Islet precursor cell (in vitro differentiated cells): ENCODE data around the gene ADAM23.
"Not testable (repeated sequence)": the region's sequence is repeated elsewhere in the genome, so short reads cannot be mapped to it uniquely, and the experiment has no call there.

ENCODE experiments used
- DNase-seq: peaks from one replicate; pipeline ENCODE4 v3.0.0-alpha.2; 2018

Gene ADAM23, protein sequence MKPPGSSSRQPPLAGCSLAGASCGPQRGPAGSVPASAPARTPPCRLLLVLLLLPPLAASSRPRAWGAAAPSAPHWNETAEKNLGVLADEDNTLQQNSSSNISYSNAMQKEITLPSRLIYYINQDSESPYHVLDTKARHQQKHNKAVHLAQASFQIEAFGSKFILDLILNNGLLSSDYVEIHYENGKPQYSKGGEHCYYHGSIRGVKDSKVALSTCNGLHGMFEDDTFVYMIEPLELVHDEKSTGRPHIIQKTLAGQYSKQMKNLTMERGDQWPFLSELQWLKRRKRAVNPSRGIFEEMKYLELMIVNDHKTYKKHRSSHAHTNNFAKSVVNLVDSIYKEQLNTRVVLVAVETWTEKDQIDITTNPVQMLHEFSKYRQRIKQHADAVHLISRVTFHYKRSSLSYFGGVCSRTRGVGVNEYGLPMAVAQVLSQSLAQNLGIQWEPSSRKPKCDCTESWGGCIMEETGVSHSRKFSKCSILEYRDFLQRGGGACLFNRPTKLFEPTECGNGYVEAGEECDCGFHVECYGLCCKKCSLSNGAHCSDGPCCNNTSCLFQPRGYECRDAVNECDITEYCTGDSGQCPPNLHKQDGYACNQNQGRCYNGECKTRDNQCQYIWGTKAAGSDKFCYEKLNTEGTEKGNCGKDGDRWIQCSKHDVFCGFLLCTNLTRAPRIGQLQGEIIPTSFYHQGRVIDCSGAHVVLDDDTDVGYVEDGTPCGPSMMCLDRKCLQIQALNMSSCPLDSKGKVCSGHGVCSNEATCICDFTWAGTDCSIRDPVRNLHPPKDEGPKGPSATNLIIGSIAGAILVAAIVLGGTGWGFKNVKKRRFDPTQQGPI

DNA sequence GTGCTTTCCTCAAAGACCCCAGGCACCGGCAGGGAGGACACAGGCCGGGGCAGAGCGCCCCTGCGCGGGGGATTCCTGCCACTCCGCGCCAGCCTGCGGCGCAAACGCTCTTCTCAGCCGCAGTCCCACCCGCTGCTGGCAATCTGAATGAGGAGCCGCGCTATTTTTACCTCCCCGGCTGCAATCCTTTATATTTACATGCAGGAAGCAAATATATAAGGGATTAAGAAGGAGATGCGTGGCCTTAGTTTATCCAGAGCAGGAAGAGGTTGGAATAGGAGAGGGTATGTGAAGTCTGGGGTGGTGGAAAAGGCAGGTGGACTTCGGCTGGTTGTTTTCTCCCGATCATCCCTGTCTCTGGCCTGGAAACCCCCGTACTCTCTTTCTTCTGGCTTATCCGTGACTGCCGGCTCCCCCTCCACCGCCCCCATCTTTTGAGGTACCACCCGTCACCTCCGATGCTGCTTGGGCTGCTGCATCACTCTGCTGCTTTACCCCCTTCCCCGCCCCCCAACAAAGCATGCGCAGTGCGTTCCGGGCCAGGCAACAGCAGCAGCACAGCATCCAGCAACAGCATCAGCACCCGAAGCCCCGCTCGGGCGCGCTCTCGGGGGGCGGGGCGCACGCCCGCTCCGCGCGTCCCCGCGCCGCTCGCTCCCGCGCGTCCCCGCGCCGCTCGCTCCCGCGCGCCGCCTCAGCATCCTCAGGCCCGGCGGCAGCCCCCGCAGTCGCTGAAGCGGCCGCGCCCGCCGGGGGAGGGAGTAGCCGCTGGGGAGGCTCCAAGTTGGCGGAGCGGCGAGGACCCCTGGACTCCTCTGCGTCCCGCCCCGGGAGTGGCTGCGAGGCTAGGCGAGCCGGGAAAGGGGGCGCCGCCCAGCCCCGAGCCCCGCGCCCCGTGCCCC is at the start of gene ADAM23:
ADAM23 (plus strand) TSS at position 700 of the 902 bp plus-strand sequence. CDS start 335 bp downstream, outside the sequence.
- peak; percentile 80 for DNase-seq

DNA sequence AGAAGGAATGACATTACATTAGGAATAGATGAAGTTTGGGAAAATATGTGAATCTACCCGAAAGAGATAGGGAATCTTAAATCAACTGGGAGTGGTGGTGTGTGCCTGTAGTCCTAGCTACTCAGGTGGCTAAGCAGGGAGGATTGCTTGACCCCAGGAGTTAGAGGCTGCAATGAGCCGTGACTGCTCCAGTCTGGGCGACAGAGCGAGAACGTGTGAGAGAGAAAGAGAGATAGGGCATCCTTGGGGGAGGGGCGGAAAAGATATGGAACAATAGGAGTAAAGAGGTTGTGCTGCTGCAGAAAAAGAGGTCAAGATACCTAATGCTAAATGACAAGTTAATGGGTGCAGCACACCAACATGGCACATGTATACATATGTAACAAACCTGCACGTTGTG is 47.1 kb upstream of the ADAM23 start:
- no peak for DNase-seq

DNA sequence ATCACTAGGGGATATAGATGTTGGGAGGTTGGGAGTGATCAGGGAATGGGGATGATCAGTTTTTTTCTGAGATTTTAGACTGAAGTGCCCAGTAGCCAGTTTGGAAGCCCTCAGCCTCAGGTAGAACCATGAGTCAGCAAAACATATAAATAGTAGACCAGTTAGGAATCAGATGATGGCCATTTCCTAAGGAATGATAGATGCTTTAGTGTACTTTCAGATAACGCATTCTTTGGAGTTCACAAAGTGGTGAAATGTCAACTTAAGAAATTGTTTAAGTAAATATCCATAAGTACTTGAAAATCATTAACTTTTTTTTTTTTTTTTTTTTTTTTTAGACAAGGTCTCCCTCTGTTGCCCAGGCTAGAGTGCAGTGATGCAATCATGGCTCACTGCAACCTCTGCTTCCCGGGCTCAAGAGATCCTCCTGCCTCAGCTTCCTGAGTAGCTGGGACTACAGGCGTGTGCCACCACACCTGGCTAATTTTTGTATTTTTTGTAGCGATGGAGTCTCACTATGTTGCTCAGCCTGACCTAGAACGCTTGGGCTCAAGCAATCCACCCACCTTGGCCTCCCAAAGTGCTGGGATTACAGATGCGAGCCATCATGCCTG is 40.3 kb upstream of the ADAM23 start:
- DNase-seq: not testable (repeated sequence)

DNA sequence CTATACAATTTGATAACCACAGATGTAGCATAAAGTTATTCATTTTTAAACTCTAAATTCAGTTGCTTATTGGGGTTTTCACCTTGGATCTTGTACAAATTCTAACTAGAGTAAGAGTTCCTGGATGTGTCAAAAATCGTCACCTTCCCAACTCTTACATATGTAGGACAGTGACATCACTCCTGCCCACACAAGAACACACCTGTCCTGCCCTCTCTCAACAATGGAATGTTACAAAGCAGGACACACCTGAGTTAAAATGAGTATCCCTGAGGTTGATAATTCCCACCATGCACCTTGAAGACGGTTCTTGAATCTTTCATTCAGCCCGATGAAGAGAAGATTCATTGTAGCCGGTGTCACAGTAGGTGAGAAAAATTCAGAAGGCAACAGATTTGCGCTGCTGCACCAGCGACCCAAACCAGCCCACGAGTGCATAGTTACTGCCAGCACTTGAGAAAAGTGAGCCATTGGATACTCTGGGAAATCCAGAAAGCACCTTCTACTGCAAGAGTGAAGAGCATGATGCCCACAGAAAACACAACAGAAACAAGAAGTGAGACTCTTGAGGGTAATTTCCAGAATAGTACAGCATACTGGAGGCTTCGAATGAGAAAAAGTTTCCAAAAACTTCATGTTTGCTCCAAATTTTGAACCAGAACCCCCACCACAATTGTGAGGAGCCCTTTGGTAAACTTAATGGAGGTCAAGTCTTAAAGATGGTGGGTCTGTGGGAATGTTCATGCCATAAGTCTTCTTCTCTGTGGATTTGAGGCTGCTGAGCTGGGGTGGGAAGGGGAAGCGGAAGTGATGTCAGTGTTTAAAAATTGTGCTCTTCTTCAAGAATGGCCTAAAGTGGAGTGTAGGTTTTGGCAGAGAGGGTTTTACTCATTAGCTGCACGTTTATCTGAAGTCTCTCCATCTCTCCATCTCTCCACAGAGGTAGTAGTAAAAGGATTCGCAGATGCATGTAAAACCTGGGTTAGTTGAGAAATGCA is 34.7 kb upstream of the ADAM23 start:
- DNase-seq: no peak

DNA sequence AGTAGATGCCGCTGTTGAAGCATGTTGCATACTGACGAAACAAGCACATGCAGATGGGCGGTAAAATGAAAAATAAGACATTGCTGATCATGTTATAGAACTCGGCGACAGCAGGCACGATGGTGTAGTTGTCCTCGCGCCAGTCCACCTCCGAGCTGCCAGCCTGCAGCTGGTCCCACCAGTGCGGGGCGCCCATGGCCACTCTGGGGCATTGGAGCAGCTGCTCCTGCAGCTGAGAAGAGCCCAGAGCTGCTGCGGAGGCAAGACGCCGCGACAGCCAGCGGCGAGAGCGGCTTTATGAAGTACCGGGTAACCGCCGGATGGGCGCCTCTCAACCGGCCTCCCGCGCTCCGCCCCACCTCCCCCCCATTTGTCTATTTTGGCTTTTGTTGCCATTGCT is 32.6 kb upstream of the ADAM23 start:
- no peak for DNase-seq

DNA sequence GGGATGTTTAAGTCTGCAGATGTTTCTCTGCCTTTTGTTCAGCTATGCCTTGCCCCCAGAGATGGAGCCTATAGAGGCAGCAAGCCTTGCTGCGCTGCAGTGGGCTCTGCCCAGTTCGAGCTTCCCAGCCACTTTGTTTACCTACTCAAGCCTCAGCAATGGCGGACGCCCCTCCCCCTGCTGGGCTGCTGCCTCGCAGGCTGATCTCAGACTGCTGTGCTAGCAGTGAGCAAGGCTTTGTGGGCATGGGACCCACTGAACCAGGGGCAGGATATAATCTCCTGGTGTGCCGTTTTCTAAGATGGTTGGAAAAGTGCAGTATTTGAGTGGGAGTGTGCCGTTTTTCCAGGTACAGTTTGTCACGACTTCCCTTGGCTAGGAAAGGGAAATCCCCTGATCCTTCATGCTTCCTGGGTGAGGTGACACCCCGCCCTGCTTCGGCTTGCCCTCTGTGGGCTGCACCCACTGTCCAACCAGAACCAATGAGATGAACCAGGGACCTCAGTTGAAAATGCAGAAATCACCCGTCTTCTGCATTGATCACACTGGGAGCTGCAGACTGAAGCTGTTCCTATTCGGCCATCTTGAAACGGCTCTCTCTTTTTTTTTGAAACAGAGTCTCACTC is 27.6 kb upstream of the ADAM23 start:
- DNase-seq: no peak

DNA sequence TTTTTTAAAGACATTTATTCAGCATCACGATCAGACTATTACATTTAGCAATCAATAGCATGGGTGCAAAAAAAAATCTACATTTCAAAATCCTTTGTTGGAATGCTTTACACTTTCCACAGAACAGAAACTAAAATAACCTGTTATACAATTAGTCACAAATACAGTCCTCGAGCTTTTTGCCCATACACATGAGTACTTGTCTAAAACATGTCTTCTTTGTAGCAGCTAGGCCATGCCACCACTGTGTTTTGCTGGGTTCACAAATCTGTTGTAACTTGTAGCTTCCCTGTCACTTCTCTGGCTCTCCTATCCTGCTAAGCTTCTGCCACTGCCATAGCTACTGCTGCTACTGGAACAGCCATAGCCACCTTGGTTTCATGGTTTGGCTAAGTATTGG is 24.4 kb upstream of the ADAM23 start:
- no peak for DNase-seq

DNA sequence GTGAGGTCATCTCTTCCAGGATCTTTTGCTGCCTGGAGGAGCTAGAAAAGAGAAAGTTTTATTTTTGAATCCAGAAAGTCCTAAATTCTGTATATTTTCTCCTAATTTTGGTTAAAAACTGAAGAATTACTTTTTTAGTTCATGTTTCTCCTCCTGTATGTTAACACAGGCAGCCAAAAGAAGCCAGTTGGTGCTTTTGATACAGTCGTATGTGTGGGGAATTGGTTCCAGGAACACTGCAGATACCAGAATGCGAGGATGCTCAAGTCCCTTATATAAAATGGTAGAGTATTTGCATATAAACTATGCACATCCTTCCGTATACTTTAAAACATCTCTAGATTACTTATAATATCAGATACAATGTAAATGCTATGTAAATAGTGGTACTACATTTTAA is 22.6 kb upstream of the ADAM23 start:
- DNase-seq: no peak

DNA sequence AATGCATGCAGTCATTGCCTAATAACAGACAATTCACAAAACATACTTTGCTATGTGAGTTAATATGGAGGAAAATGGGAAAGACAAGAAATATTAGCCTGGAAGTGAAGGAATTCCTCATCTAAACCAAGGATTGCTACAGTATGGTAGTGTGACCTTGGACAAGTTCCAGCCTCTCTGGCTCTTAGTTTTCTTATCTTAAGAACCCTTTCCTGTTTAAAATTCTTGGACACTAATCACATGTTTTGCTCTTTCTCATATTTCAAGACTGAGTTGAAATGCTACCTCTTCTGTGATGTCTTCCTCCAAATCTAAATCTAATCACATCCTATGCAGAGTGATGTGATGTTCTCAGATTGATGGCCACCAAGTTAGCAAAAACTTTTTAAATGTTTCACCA is 20.8 kb upstream of the ADAM23 start:
- no peak for DNase-seq

DNA sequence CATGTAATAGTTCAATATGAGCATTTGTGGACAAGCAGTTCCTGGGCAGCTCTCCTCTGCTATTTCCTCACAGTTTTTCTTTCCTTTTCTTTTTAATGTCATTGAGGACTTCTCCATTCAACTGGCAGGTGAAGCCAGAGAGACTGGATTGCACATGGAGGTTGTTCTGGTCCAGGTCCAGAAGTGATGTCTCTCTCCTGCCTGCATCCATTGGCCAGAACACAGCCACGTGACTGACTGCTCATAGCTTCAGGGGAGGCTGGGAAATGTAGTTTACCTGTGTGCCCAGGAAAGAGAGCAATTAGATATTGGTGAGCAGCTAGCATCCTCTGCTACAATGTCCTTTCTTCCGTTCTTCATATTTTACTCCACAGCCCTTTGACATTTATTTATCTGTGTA is 20.2 kb upstream of the ADAM23 start:
- no peak for DNase-seq

DNA sequence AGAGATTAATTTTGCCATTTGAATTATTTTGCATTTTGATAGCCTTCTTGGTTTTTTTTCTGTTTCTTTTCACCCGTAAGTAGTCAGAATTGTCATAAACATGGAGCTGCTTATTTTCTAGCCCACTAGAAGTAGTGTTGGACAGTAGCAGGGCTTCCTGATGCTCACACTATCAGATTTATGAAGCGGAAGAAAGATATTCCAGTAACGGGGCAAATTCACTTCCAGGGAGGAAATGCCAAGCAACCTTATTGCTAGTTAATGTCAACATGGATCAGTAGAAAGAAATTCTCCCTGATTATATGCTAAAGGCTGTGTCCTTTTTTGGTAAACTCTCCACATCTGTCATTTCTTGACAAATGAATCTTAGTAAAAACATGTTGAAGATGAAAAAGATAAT is 19.2 kb upstream of the ADAM23 start:
- no peak for DNase-seq

DNA sequence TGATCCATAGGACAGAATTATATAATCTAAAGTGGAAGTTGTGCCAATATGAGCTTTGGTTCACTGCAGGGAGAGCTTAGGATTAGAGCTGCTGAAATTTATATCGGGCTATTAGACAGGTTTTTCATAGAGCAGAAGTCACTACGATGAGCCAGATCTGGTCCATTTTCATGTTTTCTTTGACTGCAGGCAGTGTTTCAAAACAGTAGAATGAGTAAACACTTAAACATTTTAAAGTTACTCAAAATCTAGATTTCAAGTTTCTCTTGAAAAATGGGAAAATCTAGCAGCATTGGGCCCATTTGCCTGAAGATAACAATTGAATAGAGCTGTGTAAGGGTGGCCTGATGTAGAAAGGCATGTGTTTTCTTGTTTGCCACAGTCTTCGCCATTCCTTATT is 14.5 kb upstream of the ADAM23 start:
- DNase-seq: no peak

DNA sequence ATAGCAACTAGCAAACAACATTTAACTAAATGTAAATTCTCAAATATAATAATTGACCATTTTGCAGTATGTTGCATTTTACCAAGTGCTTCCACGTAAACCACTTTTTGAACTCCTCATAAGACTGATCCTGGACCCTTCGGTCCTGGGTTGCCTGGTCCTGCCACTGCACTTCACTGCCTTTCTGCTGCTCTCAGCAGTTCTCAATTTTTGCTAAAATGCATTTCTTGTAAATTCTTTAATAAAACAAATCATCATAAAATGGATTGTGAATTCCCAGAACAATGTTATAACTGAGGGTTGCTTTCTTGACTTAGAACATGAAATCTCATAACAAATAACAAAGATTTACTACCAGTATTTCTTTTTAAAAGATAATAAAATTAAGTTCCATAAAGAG is 12.9 kb upstream of the ADAM23 start:
- no peak for DNase-seq

DNA sequence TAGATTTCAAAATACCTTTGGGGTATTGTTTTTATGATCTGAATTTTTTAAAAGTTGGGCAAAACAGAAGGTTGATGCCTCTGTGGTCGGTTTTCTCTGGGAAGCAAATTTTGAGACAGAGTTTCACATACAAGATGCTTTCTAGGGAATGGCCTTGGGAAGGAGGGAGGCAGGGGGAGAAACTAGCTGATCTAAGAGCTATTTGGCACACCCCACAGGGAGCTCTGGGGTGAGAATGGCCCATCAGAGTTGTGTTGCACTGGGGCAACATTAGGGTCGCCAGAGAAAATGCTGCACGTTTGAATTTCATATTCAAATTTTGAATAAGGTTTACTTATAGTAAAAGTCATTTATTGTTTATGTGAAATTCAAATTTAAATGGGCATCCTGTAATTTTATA is 11.9 kb upstream of the ADAM23 start:
- no peak for DNase-seq

DNA sequence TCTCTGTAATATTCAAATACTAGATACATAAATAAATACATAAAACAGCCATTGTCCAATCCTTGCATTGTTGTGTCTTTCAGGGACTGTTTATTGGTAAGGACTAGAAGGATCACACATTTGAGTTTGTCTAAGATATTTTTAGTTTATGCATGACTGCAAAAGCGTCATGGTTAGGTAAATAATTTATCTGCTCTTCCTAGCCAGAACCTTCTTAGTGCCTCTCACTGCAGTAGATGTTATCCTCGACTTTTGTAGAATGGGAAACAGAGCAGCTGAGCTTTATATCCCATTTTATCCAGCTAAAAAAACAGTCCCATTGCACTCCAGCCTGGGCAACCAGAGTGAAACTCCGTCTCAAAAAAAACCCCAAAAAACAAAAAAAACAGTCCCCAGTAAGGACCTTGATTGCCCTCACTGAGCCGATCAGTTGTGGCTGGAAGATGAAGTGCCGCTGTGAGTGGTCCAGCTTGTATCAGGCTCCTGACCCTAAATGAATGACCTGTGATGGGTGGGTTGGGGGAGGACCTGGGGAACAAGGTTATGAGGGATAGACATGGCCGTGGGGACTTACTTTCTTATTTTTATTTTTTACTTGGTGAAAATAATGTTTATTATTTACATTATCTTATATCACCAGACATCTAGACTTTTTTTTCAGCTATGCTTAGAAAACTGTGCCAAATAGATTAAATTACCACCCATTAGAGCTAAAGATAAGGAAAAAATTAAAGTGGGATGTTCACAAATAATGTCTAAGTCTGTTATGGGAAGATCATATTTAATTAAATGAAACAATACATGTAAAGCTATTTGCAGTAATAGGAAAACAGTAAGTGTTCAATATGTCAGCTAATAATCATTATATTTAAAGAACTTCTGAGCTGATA is 10.9 kb upstream of the ADAM23 start:
- DNase-seq: no peak

DNA sequence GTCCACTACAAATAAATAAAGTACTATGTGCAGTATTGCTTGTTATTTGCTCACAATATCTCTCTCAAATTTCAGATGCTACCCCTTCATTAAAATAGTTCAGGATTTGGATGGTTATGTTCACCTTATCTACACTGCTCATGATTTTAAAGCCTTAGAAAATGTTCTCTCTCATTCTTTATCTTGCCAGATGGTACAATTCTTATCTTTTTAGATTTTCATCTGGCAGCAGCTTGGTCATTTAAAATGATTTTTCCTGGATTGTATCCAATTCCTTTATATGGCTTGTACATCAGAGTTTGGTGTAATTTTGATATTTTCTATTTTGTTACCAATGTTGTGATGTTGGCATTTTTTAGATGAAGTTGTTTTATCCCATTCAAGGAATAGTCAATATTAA is 10.1 kb upstream of the ADAM23 start:
- no peak for DNase-seq

DNA sequence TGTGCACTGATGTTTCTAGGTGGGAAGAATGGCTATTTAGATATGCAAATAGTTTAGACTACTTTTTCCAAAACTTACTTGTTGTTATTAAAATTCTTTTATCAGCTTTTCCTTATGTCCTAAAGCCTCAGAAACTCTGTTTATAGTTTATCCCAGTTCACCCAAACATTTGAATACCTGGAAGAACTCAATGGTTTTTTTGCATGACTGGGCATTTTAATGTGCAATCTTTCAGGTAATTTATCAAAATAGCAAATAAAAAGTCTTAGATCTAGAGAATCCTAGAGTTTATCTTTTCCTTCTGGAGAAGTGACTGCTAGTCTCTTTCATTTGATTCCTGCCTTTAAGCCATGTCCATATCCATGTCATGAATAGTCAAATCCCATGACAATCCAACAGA is 9.6 kb upstream of the ADAM23 start:
- DNase-seq: no peak

DNA sequence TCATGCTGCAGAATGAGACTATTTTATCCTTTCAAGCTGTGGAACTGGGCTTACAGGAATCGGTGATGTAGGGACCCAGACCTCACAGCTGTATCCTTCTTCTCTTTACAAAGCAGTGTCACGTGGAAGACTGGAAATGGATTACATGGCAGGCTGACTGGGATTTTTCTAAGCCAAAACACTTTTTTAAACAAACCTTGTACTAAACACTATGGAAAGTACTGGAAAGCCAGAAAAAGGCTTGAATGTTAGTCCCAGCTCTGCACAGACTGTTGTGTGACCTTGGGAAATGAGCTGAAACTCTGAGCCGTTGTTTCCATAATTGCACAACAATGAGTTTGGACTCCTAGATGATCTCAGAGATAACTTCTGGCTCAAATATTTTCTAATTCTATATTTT is 7.6 kb upstream of the ADAM23 start:
- no peak for DNase-seq

DNA sequence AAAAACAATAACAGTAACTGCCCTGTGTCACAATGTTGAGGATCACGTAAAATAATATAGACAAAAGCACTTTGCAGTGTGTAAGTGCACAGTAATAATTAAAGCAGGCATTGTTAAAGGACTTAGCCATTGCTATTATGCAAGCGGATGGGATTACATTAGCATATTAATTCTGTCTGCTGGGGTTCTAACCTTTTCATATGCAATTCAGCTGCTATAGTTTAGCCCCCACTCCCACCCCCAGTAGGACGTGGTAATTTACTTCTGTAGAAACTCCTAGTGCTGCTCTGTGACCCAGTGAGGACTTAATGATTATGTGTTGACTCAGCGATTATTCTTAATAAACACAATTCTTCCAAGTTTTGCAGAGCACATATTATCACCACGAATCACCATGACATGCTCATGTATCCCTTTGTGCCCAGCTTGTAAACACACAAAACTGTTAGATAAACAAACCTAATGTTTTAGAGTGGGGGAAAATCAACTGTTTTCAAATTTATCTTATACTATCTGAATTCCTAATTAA is 5.1 kb upstream of the ADAM23 start:
- DNase-seq: no peak

DNA sequence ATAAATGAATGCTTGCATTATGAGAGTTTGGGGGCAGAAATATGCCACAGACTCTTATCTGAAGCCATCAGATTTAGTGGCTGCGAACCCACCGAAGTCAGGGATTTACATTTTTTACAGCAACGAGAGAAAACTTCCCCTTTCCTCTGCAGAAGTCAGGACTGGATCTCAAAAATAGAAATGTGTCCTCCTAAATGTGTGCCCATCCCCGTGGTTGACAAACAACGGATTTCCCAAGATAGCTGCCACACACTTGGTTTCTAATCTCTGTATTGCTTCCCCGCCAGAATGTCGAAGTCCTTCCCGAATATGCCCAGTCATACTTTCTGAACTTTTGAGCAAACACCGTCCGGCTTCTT is 879 bp upstream of the ADAM23 start:
- no peak for DNase-seq
